Measurements from ENCODE around the gene SCYL1. TPM values are rescaled to one million over a fixed set of nuclear protein-coding genes. Genes with fewer than 3 reads are reported as not detected.

Gene SCYL1
- total RNA-seq, 1 experiment from 2014 or later, result 104 TPM

GRCh38 chr11:65500387-65501185 is 24.3 kb upstream of the SCYL1 start:
- no TSS peak for BruUV-seq (replicated peaks)
- Histone ChIP-seq H3K27ac (ENCODE audit: low read depth, low read length) (peak overlapping the region; percentile 98), H3K36me3 (ENCODE audit: control insufficient read depth in 1 of 2, insufficient read depth in 2 of 2, low read length in 2 of 2) (peaks cover 44 to 61% of the 10 kb centered on the region in 2 experiments), H3K27me3 (ENCODE audit: insufficient read depth, low read length) (no peaks in the 10 kb centered on the region), H3K9ac (ENCODE audit: low read length) (peak overlapping the region; percentile 93), H3K4me1 (ENCODE audit: control insufficient read depth in 1 of 2, insufficient read depth in 2 of 2, low read length in 2 of 2) (peaks cover 49 to 87% of the 10 kb centered on the region in 2 experiments), H3K9me2 (ENCODE audit: insufficient read depth) (no peaks in the 10 kb centered on the region), H3K79me2 (ENCODE audit: insufficient read depth, low read length) (peaks cover 92% of the 10 kb centered on the region), H3K9me3 (ENCODE audit: control insufficient read depth in 1 of 2, insufficient read depth in 1 of 2, low read depth in 1 of 2, low read length in 2 of 2) (no peaks in the 10 kb centered on the region), H2AFZ (ENCODE audit: low read depth, low read length, poor library complexity, severe bottlenecking) (no peak overlapping the region), H3K4me3 (replicated peaks in 1 of 2; ENCODE audit: low read depth in 1 of 2, low read length in 2 of 2) (peak overlapping the region; percentile 57 to 79), H3K4me2 (ENCODE audit: low read length) (peak overlapping the region; percentile 85), H4K20me1 (ENCODE audit: insufficient read depth) (peaks cover 61% of the 10 kb centered on the region)
- POLR2A ChIA-PET, result interaction anchor here (0.7 to 26.7 kb wide), 25 partner anchors 7 to 183 kb away, joined by 3 to 1499 read pairs (median 4); partner anchors contain the start of genes DPF2, EHBP1L1, NEAT1 and PCNX3
- CTCF ChIA-PET, result interaction anchor here (2.3 kb wide), 1 partner anchor 32 kb away, joined by 7 read pairs; no protein-coding TSS in a partner anchor
- TF ChIP-seq POLR2AphosphoS5 (IDR thresholded peaks at IDR 0.05; ENCODE audit: low read depth, low read length) (peak; percentile 97), EZH2phosphoT487 (IDR thresholded peaks at IDR 0.05; ENCODE audit: borderline replicate concordance) (no peak), CTCF (IDR thresholded peaks at IDR 0.05 in 2 of 3, conservative IDR thresholded peaks at IDR 0.05 in 1 of 3; ENCODE audit: borderline replicate concordance in 1 of 3, insufficient read depth in 1 of 3, low read depth in 2 of 3, low read length in 2 of 3) (no peak), ZBTB33 (IDR thresholded peaks at IDR 0.05; ENCODE audit: extremely low read depth, insufficient replicate concordance, low read length) (peak; percentile 20), ATF3 (IDR thresholded peaks at IDR 0.05) (no peak), CBX3 (IDR thresholded peaks at IDR 0.05; ENCODE audit: low read depth) (no peak), YY1 (IDR thresholded peaks at IDR 0.05; ENCODE audit: extremely low read depth, insufficient replicate concordance, low read depth, low read length) (no peak), MAX (IDR thresholded peaks at IDR 0.05) (no peak), TCF7L2 (IDR thresholded peaks at IDR 0.05; ENCODE audit: borderline replicate concordance, extremely low read depth, insufficient read depth, insufficient read length) (no peak), POLR2A (IDR thresholded peaks at IDR 0.05; ENCODE audit: borderline replicate concordance, extremely low read depth, insufficient read depth, insufficient read length) (peak; percentile 95), SRF (IDR thresholded peaks at IDR 0.05; ENCODE audit: low read depth) (no peak), FOSL1 (IDR thresholded peaks at IDR 0.05; ENCODE audit: low read depth) (no peak), JUND (IDR thresholded peaks at IDR 0.05) (no peak)
- RAD21 ChIA-PET (ENCODE audit: low non-redundant PET in 1 of 2, low total read pairs in 2 of 2, uncharacterized antibody in 2 of 2, unreplicated experiment in 2 of 2), result interaction anchor here (1.1 to 5.1 kb wide), 2 partner anchors 28 to 29 kb away, joined by 3 to 27 read pairs; no protein-coding TSS in a partner anchor
- ATAC-seq (no peak), DNase-seq (ENCODE audit: low read depth, low spot score) (no peak)
- intact Hi-C loops (cut with micrococcal nuclease), result no loop called here
